Transverse colon (tissue), 4 donors: Measurements from ENCODE around the gene CCDC188. TPM values are rescaled to one million over a fixed set of nuclear protein-coding genes. Genes with fewer than 3 reads are reported as not detected.

Experiments
- DNase-seq: peaks from one replicate; pipeline ENCODE4 v3.0.0-alpha.2; 2019
- H3K27ac ChIP-seq, 4 donors: fragments of 200-600 bp; sonication (generic); 2 replicates each; pipeline ENCODE4 v1.5.1; 2016 to 2018; ENCODE audit warnings: inconsistent platforms in 4 of 4
- H3K27me3 ChIP-seq: fragments of 200-600 bp; sonication (generic); 2 replicates; pipeline ENCODE4 v1.5.1; 2017; ENCODE audit warnings: inconsistent platforms
- H3K36me3 ChIP-seq, 4 donors: fragments of 200-600 bp; sonication (generic); 2 replicates each; pipeline ENCODE4 v1.5.1; 2017 to 2019; ENCODE audit warnings: inconsistent platforms in 4 of 4
- H3K4me1 ChIP-seq, 4 donors: fragments of 200-600 bp; sonication (generic); 2 replicates each; pipeline ENCODE4 v1.5.1; 2017 to 2020; ENCODE audit warnings: inconsistent platforms in 4 of 4
- H3K4me3 ChIP-seq, 4 donors: fragments of 200-600 bp; sonication (generic); 1 replicate in 1 of 4; 2 replicates in 3 of 4; pipeline versions ENCODE4 v1.5.1 to v1.6.1; 2017 to 2019; ENCODE audit warnings: inconsistent platforms in 4 of 4
- H3K9me3 ChIP-seq, 2 donors: fragments of 200-600 bp; sonication (generic); 2 replicates each; pipeline ENCODE4 v1.5.1; 2017 to 2019; ENCODE audit warnings: inconsistent platforms in 2 of 2
- CTCF ChIP-seq, 5 experiments: fragments of 200-600 bp in 3 of 5; fragments of 450-650 bp in 2 of 5; sonication (generic) in 3 of 5; IDR thresholded peaks; 1 replicate in 2 of 5; 2 replicates in 3 of 5; pipeline ENCODE4 v1.5.1; 2016 to 2017; ENCODE audit warnings: antibody characterized with exemption in 5 of 5, inconsistent platforms in 3 of 5, mild to moderate bottlenecking in 2 of 5, moderate library complexity in 1 of 5
- EP300 ChIP-seq: sonication (generic); formaldehyde crosslinking; IDR thresholded peaks from one replicate; pipeline ENCODE4 v1.6.1; 2017; ENCODE audit warnings: antibody characterized with exemption, low read depth
- POLR2A ChIP-seq: fragments of 450-650 bp; IDR thresholded peaks from one replicate; pipeline ENCODE4 v1.6.1; 2016; ENCODE audit warnings: antibody characterized with exemption, mild to moderate bottlenecking, moderate library complexity
- POLR2AphosphoS5 ChIP-seq, 3 donors: sonication (generic); formaldehyde crosslinking; IDR thresholded peaks; one replicate each; pipeline ENCODE4 v1.6.1; 2016; ENCODE audit warnings: antibody characterized with exemption in 3 of 3
- WGBS, 2 donors: methylation state at CpG; one replicate each; pipeline ENCODE4 v1.1.5; 2018; ENCODE audit warnings: low coverage in 1 of 2; 5-methylcytosine and 5-hydroxymethylcytosine counted together
- in situ Hi-C, 4 donors: fragments of 200-750 bp; cut with MboI; loops; one replicate each; pipeline versions ENCODE4 v1.15.0 to v1.15.1; 2017; ENCODE audit warnings: low sequenced_read_pairs in 3 of 4, low pct_ligation_motif_present in 1 of 4, low pct_unique_long_range_greater_than_20kb in 1 of 4
- intact Hi-C: fragments of 100-400 bp; cut with DNase I; formaldehyde crosslinking; loops from one replicate; pipeline ENCODE4 v1.15.1; 2023; ENCODE audit warnings: low total_unique reads
- total RNA-seq, 4 donors: library from RNA; depleted of rRNA; stranded (reverse); fragments of >200 nt; gene quantifications; one replicate each; pipeline ENCODE4 v1.1.0, GENCODE V29; 2016

CCDC188 gene
- total RNA-seq, 4 donors from 2014 or later = 0.41 TPM; not detected in 3

DNA sequence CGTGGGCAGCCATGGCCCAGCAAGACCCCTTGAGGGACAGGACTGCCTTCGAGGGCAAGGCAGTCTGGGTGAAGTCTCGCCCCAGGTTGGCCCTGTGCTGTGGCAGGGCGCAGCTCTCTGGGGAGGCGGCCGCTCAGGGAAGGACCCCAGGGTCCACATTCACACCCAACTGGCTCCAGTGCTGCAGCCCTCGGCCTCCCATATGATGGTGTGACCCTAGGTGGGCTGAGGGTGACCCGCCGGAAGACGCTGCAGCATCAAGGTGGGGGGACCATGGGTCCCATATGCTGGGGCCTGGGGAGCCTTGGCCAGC lies 28.0 kb upstream of the CCDC188 start:
- in situ Hi-C loops (no loop called here), intact Hi-C loops (no loop called here)
- no peak for DNase-seq
- 95% methylated on average over 6 of the region's 10 CpGs; no CpG with 5 or more reads in 1 of the 2 donors for WGBS, 2 donors
- Histone ChIP-seq H3K27me3 (peaks cover 13% of the 10 kb centered on the region), H3K27ac (no peak overlapping the region), H3K4me1 (no peaks in the 10 kb centered on the region), H3K4me3 (no peak overlapping the region), H3K36me3 (no peaks in the 10 kb centered on the region), H3K9me3 (no peaks in the 10 kb centered on the region)
- TF ChIP-seq POLR2A (no peak), CTCF (IDR thresholded peaks at IDR 0.05) (no peak), POLR2AphosphoS5 (IDR thresholded peaks at IDR 0.05) (no peak), EP300 (no peak)

GRCh38 chr22:20178075-20178914 lies 27.4 kb upstream of the CCDC188 start:
- WGBS, 2 donors = 59% methylated on average over 29 of the region's 29 CpGs; no CpG with 5 or more reads in 1 of the 2 donors
- intact Hi-C loops (no loop called here), in situ Hi-C loops (no loop called here)
- H3K4me3 ChIP-seq = no peak overlapping the region
- no peaks in the 10 kb centered on the region for H3K4me1 ChIP-seq
- no peaks in the 10 kb centered on the region for H3K9me3 ChIP-seq
- TF ChIP-seq CTCF (IDR thresholded peaks at IDR 0.05) = no peak
- TF ChIP-seq POLR2AphosphoS5 (IDR thresholded peaks at IDR 0.05) = no peak
- no peak for TF ChIP-seq POLR2A
- TF ChIP-seq EP300 = no peak
- H3K36me3 ChIP-seq = no peaks in the 10 kb centered on the region
- H3K27ac ChIP-seq = no peak overlapping the region
- peaks cover 13% of the 10 kb centered on the region for H3K27me3 ChIP-seq
- DNase-seq = no peak

GRCh38 chr22:20177217-20177911 lies 26.5 kb upstream of the CCDC188 start:
- in situ Hi-C loops (no loop called here), intact Hi-C loops (no loop called here)
- Histone ChIP-seq H3K27ac (no peak overlapping the region), H3K27me3 (peaks cover 13% of the 10 kb centered on the region), H3K4me3 (no peak overlapping the region), H3K4me1 (no peaks in the 10 kb centered on the region), H3K9me3 (no peaks in the 10 kb centered on the region), H3K36me3 (no peaks in the 10 kb centered on the region)
- no peak for DNase-seq
- 79% methylated on average over 15 of the region's 21 CpGs; no CpG with 5 or more reads in 1 of the 2 donors for WGBS, 2 donors
- no peak for TF ChIP-seq CTCF (IDR thresholded peaks at IDR 0.05)
- no peak for TF ChIP-seq POLR2A
- TF ChIP-seq EP300 = no peak

DNA sequence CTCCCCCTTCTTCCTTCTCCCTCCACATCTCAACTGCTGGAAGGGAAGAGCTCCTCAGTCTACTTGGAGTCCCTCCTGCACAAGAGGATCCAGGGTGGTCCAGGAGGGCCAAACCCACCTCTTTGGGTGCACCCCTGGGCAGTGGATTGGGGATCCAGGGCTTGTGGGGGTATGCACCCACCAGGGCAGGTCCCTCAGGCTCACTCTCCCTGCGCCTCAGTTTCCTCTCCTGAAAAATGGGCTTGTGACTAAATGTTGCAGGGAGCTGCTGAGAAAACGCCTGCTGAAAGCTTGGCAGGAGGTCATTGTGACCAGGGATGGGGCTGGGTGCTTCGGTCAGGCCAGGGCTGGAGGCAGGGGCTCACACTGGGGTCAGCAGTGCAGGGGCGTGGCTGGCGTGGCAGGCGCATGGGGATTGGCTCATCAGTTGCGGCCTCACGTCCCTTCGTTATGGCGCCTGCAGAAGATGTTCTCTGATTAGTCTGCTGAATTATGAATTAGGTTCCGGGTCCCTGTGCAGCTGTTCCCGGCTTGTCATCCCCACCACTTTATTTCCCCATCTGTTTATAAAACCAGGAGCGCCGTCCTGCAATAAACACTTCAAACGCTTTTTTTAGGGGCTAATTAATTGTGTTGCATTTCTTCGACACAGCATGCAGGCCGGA lies 25.7 kb upstream of the CCDC188 start:
- no peak overlapping the region for H3K4me3 ChIP-seq
- H3K27me3 ChIP-seq = peaks cover 13% of the 10 kb centered on the region
- no peaks in the 10 kb centered on the region for H3K4me1 ChIP-seq
- H3K36me3 ChIP-seq = no peaks in the 10 kb centered on the region
- DNase-seq = no peak
- TF ChIP-seq CTCF (IDR thresholded peaks at IDR 0.05) (no peak), POLR2AphosphoS5 (IDR thresholded peaks at IDR 0.05) (no peak), EP300 (no peak), POLR2A (no peak)
- in situ Hi-C loops = no loop called here
- intact Hi-C loops = no loop called here
- no peaks in the 10 kb centered on the region for H3K9me3 ChIP-seq
- 49 to 80% methylated on average over 3 to 17 of the region's 17 CpGs for WGBS, 2 donors
- no peak overlapping the region for H3K27ac ChIP-seq
